Coronary artery (tissue), 2 donors: ENCODE results near the gene FAM216B.

ENCODE experiments used
- DNase-seq: peaks from one replicate; pipeline ENCODE4 v3.0.0-alpha.2; 2017; ENCODE audit warnings: low spot score
- H3K27ac ChIP-seq, 2 donors: fragments of 200-600 bp; sonication (generic); one replicate each; pipeline ENCODE4 v1.5.1; 2016 to 2019
- H3K4me3 ChIP-seq: fragments of 200-600 bp; sonication (generic); 2 replicates; pipeline ENCODE4 v1.5.1; 2016; ENCODE audit warnings: mild to moderate bottlenecking, moderate library complexity
- CTCF ChIP-seq: fragments of 200-600 bp; sonication (generic); IDR thresholded peaks from one replicate; pipeline ENCODE4 v1.5.1; 2019; ENCODE audit warnings: antibody characterized with exemption

The FAM216B gene

GRCh38 chr13:42777467-42777866 is 3.9 kb upstream of the FAM216B start:
- Histone ChIP-seq H3K4me3 (no peak overlapping the region), H3K27ac (no peak overlapping the region)
- no peak for TF ChIP-seq CTCF
- no peak for DNase-seq

GRCh38 chr13:42780044-42780443 is 1.3 kb upstream of the FAM216B start:
- H3K4me3 ChIP-seq, result no peak overlapping the region
- DNase-seq, result no peak
- H3K27ac ChIP-seq, result no peak overlapping the region
- TF ChIP-seq CTCF, result no peak

GRCh38 chr13:42786715-42787114 is 5.3 kb downstream of the FAM216B start:
- Histone ChIP-seq H3K27ac (no peak overlapping the region), H3K4me3 (no peak overlapping the region)
- no peak for TF ChIP-seq CTCF
- no peak for DNase-seq

GRCh38 chr13:42788601-42789000 is 7.2 kb downstream of the FAM216B start:
- no peak for TF ChIP-seq CTCF

GRCh38 chr13:42792154-42792553 is 10.8 kb downstream of the FAM216B start:
- TF ChIP-seq CTCF, result no peak
- Histone ChIP-seq H3K27ac (no peak overlapping the region), H3K4me3 (no peak overlapping the region)
- no peak for DNase-seq

More at GRCh38 chr13:42788601-42789000, 7.2 kb downstream of the FAM216B start:
- H3K27ac ChIP-seq, result no peak overlapping the region
- no peak for DNase-seq
- H3K4me3 ChIP-seq, result no peak overlapping the region

- DNase-seq, result no peak
- no peak overlapping the region for H3K4me3 ChIP-seq
- TF ChIP-seq CTCF, result no peak
- H3K27ac ChIP-seq, result no peak overlapping the region
Measured at GRCh38 chr13:42794577-42795275, 13.3 kb downstream of the FAM216B start.

- no peak for DNase-seq
- no peak for TF ChIP-seq CTCF
- H3K27ac ChIP-seq, result no peak overlapping the region
- H3K4me3 ChIP-seq, result no peak overlapping the region
Measured at GRCh38 chr13:42795666-42796065, 14.3 kb downstream of the FAM216B start.
